Calu3 (cell line): ENCODE data around the gene TMIGD2. TPM values are rescaled to one million over a fixed set of nuclear protein-coding genes. Genes with fewer than 3 reads are reported as not detected.

ENCODE experiments used
- BruUV-seq: library from RNA; stranded (reverse); fragments of 400-500 nt; replicated peaks from 2 replicates; lab custom pipeline; 2021; lab: Mats Ljungman, UMichigan
- CTCF ChIA-PET: fragments of 300-600 bp; sonication (Branson Sonifier 250); formaldehyde crosslinking; loops from one replicate; lab custom pipeline; 2022; ENCODE audit warnings: antibody characterized with exemption; lab: Charles Lee
- DNase-seq: peaks from one replicate; pipeline ENCODE4 v3.0.0; 2022
- H3K27ac Mint-ChIP-seq: one replicate; pipeline ENCODE4 v1.8.0; 2022; ENCODE audit warnings: mixed read lengths; ENCODE audit not compliant: unreplicated experiment
- H3K27me3 Mint-ChIP-seq: one replicate; pipeline ENCODE4 v1.8.0; 2022; ENCODE audit warnings: mixed read lengths; ENCODE audit not compliant: unreplicated experiment
- H3K36me3 Mint-ChIP-seq: one replicate; pipeline ENCODE4 v1.8.0; 2022; ENCODE audit warnings: mild to moderate bottlenecking, moderate library complexity, mixed read lengths; ENCODE audit not compliant: insufficient read depth, unreplicated experiment
- H3K4me1 Mint-ChIP-seq: one replicate; pipeline ENCODE4 v1.8.0; 2022; ENCODE audit warnings: mild to moderate bottlenecking, low read depth, mixed read lengths; ENCODE audit not compliant: unreplicated experiment
- H3K4me3 Mint-ChIP-seq: one replicate; pipeline ENCODE4 v1.8.0; 2022; ENCODE audit warnings: mild to moderate bottlenecking, low read depth, moderate library complexity, mixed read lengths; ENCODE audit not compliant: unreplicated experiment
- H3K9me3 Mint-ChIP-seq: one replicate; pipeline ENCODE4 v1.8.0; 2022; ENCODE audit warnings: low read depth, mixed read lengths; ENCODE audit not compliant: unreplicated experiment
- intact Hi-C: fragments of 100-400 bp; cut with micrococcal nuclease; formaldehyde crosslinking; loops from one replicate; pipeline ENCODE4 v1.10.0; 2022; ENCODE audit not compliant: unreplicated experiment
- total RNA-seq: library from RNA; stranded (reverse); gene quantifications from 2 replicates; pipeline ENCODE4 v1.2.3, GENCODE V29; 2022
- TF ChIP-seq, protein P1 (sequence below): fragments of 200-600 bp; IDR thresholded peaks from one replicate; pipeline ENCODE4 v1.8.0; 2022; ENCODE audit warnings: antibody characterized with exemption; ENCODE audit not compliant: unreplicated experiment

Gene TMIGD2
- total RNA-seq, 1 experiment from 2014 or later, result not detected

DNA sequence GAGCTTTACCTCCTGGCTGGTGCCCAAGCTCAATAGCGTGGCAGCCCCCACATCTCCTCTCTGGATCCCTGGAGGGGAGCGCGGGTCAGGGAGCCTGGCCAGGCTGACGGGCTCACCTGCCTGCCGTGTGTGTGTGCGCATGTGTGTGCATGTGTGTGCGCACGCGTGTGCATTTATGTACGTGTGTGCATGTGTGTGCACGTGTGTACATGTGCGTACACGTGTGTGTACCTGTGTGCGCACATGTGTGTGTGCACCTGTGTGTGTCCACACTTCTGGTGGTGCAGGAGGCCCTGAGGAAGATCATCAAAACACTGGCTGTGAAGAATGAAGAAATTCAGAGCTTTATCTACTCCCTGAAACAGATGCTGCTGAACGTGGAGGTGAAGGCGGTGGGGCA lies 3.5 kb upstream of the TMIGD2 start:
- Mint-ChIP-seq H3K9me3 (no peaks in the 10 kb centered on the region), H3K27ac (no peak overlapping the region), H3K4me1 (no peaks in the 10 kb centered on the region), H3K36me3 (peaks cover 5% of the 10 kb centered on the region), H3K27me3 (peaks cover 27% of the 10 kb centered on the region), H3K4me3 (no peak overlapping the region)
- TF ChIP-seq, protein P1, sequence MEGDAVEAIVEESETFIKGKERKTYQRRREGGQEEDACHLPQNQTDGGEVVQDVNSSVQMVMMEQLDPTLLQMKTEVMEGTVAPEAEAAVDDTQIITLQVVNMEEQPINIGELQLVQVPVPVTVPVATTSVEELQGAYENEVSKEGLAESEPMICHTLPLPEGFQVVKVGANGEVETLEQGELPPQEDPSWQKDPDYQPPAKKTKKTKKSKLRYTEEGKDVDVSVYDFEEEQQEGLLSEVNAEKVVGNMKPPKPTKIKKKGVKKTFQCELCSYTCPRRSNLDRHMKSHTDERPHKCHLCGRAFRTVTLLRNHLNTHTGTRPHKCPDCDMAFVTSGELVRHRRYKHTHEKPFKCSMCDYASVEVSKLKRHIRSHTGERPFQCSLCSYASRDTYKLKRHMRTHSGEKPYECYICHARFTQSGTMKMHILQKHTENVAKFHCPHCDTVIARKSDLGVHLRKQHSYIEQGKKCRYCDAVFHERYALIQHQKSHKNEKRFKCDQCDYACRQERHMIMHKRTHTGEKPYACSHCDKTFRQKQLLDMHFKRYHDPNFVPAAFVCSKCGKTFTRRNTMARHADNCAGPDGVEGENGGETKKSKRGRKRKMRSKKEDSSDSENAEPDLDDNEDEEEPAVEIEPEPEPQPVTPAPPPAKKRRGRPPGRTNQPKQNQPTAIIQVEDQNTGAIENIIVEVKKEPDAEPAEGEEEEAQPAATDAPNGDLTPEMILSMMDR, result no peak
- DNase-seq, result no peak
- no TSS peak for BruUV-seq
- CTCF ChIA-PET, result no interaction called here
- intact Hi-C loops, result no loop called here

GRCh38 chr19:4305257-4305612 lies 3.0 kb upstream of the TMIGD2 start:
- no peaks in the 10 kb centered on the region for H3K4me1 Mint-ChIP-seq
- intact Hi-C loops, result no loop called here
- BruUV-seq, result no TSS peak
- peaks cover 31% of the 10 kb centered on the region for H3K27me3 Mint-ChIP-seq
- H3K4me3 Mint-ChIP-seq, result no peak overlapping the region
- TF ChIP-seq, protein P1, result no peak
- H3K36me3 Mint-ChIP-seq, result peaks cover 5% of the 10 kb centered on the region
- CTCF ChIA-PET, result no interaction called here
- H3K9me3 Mint-ChIP-seq, result no peaks in the 10 kb centered on the region
- no peak for DNase-seq
- H3K27ac Mint-ChIP-seq, result no peak overlapping the region

- intact Hi-C loops, result no loop called here
- no TSS peak for BruUV-seq
- no peaks in the 10 kb centered on the region for H3K9me3 Mint-ChIP-seq
- CTCF ChIA-PET, result no interaction called here
- H3K4me3 Mint-ChIP-seq, result no peak within 1 kb of the TSS
- peak; percentile 39 for DNase-seq
- no peak within 1 kb of the TSS for H3K27ac Mint-ChIP-seq
- TF ChIP-seq, protein P1, result no peak
- H3K36me3 Mint-ChIP-seq, result peaks cover 5% of the 10 kb centered on the region
- H3K27me3 Mint-ChIP-seq, result peaks cover 34% of the 10 kb centered on the region
- H3K4me1 Mint-ChIP-seq, result no peaks in the 10 kb centered on the region
Observed at GRCh38 chr19:4304538-4305256, 2.5 kb upstream of the TMIGD2 start, which contains the start of gene FSD1. FSD1 (plus strand) TSS chr19:4304598; CDS start chr19:4304747, 149 bp downstream.

- TF ChIP-seq, protein P1, result no peak
- Mint-ChIP-seq H3K4me3 (no peak overlapping the region), H3K36me3 (peaks cover 5% of the 10 kb centered on the region), H3K27me3 (peaks cover 34% of the 10 kb centered on the region), H3K27ac (no peak overlapping the region), H3K9me3 (no peaks in the 10 kb centered on the region), H3K4me1 (no peaks in the 10 kb centered on the region)
- CTCF ChIA-PET, result no interaction called here
- no peak for DNase-seq
- intact Hi-C loops, result no loop called here
- no TSS peak for BruUV-seq
Observed at GRCh38 chr19:4303819-4304537, 1.8 kb upstream of the TMIGD2 start.
